ENCODE data around the gene GEN1. TPM values are rescaled to one million over a fixed set of nuclear protein-coding genes. Genes with fewer than 3 reads are reported as not detected.
A peak's percentile ranks its signal among the peaks of the same experiment; 100 is the strongest.

Gene GEN1
- total and polyA plus RNA-seq, 3 donors from 2014 or later, result 12.8 to 59.1 (median 31.9) TPM

DNA sequence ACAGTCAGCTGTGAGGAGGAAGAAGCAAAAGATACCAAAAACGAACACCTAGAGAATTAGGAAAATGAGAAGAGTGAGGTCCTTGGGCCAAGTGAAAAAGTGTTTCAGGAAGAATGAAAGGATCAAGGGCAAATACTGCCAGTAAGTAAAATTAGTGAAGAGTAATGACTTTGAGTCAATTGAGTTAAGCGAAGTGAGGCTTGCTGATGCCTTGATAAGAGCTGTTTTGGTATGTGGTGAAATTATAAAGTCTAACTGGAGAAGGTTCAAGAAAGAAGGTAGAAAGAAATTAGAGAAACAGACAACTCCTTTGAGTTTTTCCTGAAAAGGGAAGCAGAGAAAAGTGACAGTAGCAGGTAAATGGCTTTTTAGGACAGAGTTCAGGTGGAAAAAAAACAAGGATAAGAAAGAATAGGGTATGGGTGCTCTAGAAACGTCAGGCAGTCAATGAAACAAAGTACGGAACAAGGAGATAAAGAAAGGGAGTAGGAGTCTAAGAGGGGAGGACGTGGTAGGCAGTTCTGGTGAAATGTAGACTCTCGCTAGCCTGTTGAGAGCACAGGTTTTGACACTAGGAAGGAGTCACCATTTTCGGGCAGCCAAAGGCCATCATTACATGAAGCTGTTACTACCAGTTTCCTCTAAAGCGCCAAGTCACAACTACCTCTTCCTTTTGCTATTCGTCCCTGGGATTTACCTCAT lies 43.2 kb upstream of the GEN1 start:
- DNase-seq, result no peak
- no peaks in the 10 kb centered on the region for H3K4me1 ChIP-seq
- H3K9me3 ChIP-seq, result no peaks in the 10 kb centered on the region
- peak overlapping the region in 1 of 2 donors; percentile 44 for H3K27ac ChIP-seq
- H3K4me3 ChIP-seq, result no peak overlapping the region
- TF ChIP-seq, protein P1, sequence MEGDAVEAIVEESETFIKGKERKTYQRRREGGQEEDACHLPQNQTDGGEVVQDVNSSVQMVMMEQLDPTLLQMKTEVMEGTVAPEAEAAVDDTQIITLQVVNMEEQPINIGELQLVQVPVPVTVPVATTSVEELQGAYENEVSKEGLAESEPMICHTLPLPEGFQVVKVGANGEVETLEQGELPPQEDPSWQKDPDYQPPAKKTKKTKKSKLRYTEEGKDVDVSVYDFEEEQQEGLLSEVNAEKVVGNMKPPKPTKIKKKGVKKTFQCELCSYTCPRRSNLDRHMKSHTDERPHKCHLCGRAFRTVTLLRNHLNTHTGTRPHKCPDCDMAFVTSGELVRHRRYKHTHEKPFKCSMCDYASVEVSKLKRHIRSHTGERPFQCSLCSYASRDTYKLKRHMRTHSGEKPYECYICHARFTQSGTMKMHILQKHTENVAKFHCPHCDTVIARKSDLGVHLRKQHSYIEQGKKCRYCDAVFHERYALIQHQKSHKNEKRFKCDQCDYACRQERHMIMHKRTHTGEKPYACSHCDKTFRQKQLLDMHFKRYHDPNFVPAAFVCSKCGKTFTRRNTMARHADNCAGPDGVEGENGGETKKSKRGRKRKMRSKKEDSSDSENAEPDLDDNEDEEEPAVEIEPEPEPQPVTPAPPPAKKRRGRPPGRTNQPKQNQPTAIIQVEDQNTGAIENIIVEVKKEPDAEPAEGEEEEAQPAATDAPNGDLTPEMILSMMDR (IDR thresholded peaks at IDR 0.05), result no peak
- TF ChIP-seq POLR2A (IDR thresholded peaks at IDR 0.05), result no peak
- H3K27me3 ChIP-seq, result no peaks in the 10 kb centered on the region
- no peaks in the 10 kb centered on the region for H3K36me3 ChIP-seq (ENCODE audit: low read depth, missing control alignments)
- WGBS, 2 donors, result 70 to 77% methylated on average over 9 of the region's 9 CpGs
- intact Hi-C loops (cut with DNase I; ENCODE audit: low total_unique reads), result no loop called here

DNA sequence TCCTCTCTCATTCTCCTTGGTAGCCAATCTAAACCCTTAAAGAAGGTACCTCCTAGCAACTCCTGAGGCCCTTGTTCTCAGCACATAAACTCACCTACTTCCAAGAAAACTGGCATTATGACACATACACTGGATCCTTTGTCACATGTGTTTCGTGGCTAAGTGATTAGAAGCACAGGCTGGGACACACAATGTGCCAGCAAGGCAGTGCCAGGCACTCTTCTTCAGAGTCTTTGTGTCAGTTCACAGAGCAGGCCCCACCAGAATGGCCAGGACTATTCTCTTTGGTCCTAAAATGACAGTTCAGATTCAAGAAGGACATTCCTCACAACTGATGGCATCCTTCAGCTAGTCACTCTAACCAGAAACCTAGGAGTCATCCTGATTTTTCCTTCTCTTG lies 40.6 kb upstream of the GEN1 start:
- intact Hi-C loops (cut with DNase I; ENCODE audit: low total_unique reads), result no loop called here

DNA sequence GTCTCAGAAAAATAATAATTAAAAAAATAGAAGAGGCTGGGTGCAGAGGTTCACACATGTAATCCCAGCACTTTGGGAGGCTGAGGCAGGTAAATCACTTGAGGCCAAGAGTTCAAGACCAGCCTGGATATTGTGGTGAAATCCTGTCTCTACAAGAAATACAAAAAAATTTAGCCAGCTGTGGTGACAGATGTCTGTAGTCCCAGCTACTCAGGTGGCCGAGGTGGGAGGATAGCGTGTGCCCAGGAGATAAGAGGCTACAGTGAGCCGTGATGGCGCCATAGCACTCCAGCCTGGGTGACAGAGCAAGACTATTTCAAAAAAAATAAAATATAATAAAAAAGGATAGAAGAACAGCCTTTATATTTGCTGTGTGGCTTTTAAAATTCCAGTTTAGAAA lies 36.3 kb upstream of the GEN1 start:
- H3K36me3 ChIP-seq (ENCODE audit: low read depth, missing control alignments), result no peaks in the 10 kb centered on the region
- intact Hi-C loops (cut with DNase I; ENCODE audit: low total_unique reads), result no loop called here
- DNase-seq, result no peak

More for the DNA sequence above, 40.6 kb upstream of the GEN1 start:
- Histone ChIP-seq H3K4me1 (no peaks in the 10 kb centered on the region), H3K36me3 (ENCODE audit: low read depth, missing control alignments) (no peaks in the 10 kb centered on the region), H3K27me3 (no peaks in the 10 kb centered on the region), H3K27ac (no peak overlapping the region), H3K4me3 (no peak overlapping the region), H3K9me3 (no peaks in the 10 kb centered on the region)
- TF ChIP-seq, protein P1 (IDR thresholded peaks at IDR 0.05), result no peak
- no peak for TF ChIP-seq POLR2A (IDR thresholded peaks at IDR 0.05)
- WGBS, 2 donors, result 73 to 93% methylated on average over 1 of the region's 1 CpG
- no peak for DNase-seq

DNA sequence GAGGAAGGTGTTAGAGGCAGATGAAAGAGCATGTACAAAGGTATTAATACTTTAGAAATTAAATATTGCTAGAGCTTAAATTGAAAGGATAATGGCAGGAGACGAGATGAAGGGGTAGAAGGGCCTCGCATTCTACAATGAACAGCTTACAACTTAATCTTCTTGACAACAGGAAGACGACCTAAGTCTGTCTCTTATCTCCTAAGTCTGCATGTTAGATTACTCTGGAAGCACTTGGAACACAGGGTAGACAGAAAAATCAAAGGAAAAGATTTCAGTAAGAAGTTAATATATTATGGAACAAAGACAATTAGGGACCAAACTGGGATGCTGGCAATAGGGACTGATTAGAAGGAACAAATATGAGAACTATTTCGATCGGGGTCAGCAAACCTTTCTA lies 35.2 kb upstream of the GEN1 start:
- H3K27me3 ChIP-seq, result no peaks in the 10 kb centered on the region
- H3K4me1 ChIP-seq, result no peaks in the 10 kb centered on the region
- no peak for TF ChIP-seq POLR2A (IDR thresholded peaks at IDR 0.05)
- TF ChIP-seq, protein P1 (IDR thresholded peaks at IDR 0.05), result no peak
- intact Hi-C loops (cut with DNase I; ENCODE audit: low total_unique reads), result no loop called here
- no peaks in the 10 kb centered on the region for H3K36me3 ChIP-seq (ENCODE audit: low read depth, missing control alignments)
- DNase-seq, result no peak
- WGBS, 2 donors, result 63 to 77% methylated on average over 5 of the region's 5 CpGs
- H3K27ac ChIP-seq, result peak overlapping the region in 1 of 2 donors; percentile 38
- no peak overlapping the region for H3K4me3 ChIP-seq
- H3K9me3 ChIP-seq, result no peaks in the 10 kb centered on the region

More for the DNA sequence above, 36.3 kb upstream of the GEN1 start:
- Histone ChIP-seq H3K27ac (no peak overlapping the region), H3K4me3 (no peak overlapping the region), H3K9me3 (no peaks in the 10 kb centered on the region), H3K27me3 (no peaks in the 10 kb centered on the region), H3K4me1 (no peaks in the 10 kb centered on the region)
- TF ChIP-seq, protein P1 (IDR thresholded peaks at IDR 0.05), result no peak
- 70 to 82% methylated on average over 4 of the region's 4 CpGs for WGBS, 2 donors

Measured in testis (tissue), 3 donors.